Left renal cortex interstitium (tissue), 4 donors: ENCODE measurements around the gene OR4L1. TPM values are rescaled to one million over a fixed set of nuclear protein-coding genes. Genes with fewer than 3 reads are reported as not detected.
"Not testable (repeated sequence)": the region's sequence is repeated elsewhere in the genome, so short reads cannot be mapped to it uniquely, and the experiment has no call there.

Source experiments
- DNase-seq, 4 donors: peaks; one replicate each; pipeline ENCODE4 v3.0.0-alpha.2; 2013; ENCODE audit warnings: low read depth in 4 of 4, low spot score in 2 of 4, missing footprints in 1 of 4
- polyA plus RNA-seq, 4 donors: library from polyadenylated mRNA; unstranded; fragments of 120-200 nt; gene quantifications; one replicate each; pipeline ENCODE4 v1.2.1, GENCODE V29; 2013; ENCODE audit not compliant: insufficient read length in 4 of 4

Gene OR4L1
- polyA plus RNA-seq = not detected

- DNase-seq = no peak
Observed at GRCh38 chr14:20059745-20060144, at the start of gene OR4L1. TSS of gene OR4L1 (plus strand) at chr14:20060045. CDS start at chr14:20060045, 0 bp downstream.

DNA sequence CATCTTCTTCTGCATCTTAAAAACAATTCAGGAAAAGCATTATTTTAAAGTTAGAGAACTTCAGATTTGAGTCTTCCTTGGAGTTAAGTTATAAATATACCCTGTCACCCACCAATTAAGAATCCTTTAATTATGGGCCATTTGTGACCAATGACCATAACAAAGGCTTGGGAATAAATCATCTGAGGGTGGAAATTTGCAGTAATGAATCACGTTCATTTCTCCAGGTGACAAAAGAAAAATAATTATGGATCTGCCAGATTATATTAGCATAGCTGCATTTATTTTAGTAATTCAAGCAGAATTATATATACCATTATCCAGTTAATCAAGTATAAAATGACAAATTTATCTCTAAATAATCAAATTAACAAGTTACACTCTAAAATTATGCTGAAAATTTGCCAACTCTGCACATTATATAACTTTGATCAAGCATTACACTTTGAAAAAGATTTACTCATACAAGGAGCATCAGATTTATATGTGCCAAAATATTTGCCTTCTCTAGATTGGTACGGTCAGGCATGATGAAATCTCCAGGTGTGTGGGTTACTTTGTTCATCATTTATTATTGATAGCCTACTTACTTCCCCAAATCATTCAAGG, 40.5 kb upstream of the OR4L1 start, which contains the start of gene OR4K14:
Gene OR4K14, minus strand, starts transcription at position 51 of the 609 bp plus-strand sequence. CDS start 4,114 bp downstream, outside the sequence.
- no peak for DNase-seq

DNA sequence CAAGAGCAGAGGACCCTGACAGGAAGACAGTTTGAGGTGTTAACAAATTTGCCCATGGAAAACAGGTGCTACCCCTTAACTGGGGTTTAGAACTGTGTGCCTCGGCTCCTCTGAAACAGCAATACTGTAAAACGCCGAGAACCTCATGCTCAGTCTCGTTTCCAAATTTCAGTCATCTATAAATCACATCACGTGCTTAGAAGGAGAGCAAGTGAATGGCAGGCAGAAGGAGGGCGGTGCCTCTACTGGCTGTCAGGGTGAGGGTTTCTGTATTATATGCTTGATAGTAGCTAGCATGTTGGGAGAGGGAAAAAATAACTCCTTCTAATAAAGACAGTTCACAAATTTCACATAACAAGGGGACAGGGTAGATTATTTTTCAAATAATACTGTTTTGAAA, 28.8 kb upstream of the OR4L1 start:
- no peak for DNase-seq

GRCh38 chr14:20035449-20035848, 24.4 kb upstream of the OR4L1 start:
- DNase-seq = no peak

- no peak for DNase-seq
Observed at GRCh38 chr14:20035938-20036337, 23.9 kb upstream of the OR4L1 start, which contains the start of gene OR4K13. TSS of gene OR4K13 (minus strand) at chr14:20036038. CDS start at chr14:20034758, 1,280 bp downstream.

DNA sequence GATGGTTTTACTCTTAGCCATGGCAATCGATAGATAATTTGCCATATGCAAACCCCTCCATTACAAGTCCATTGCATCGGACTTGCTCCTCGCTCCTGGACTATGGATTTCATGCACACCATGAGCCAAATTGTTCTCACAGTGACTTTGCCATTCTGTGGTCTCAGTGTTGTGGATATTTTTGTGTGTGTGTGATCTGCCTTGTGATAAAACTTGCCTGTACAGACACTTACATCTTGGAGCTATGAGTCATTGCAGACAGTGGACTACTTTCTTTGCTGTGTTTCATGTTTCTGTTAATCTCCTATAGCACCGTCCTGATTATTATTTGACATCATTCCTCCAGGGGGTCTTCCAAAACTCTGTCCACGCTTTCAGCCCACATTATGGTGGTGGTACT, 15.6 kb upstream of the OR4L1 start:
- DNase-seq = no peak

DNA sequence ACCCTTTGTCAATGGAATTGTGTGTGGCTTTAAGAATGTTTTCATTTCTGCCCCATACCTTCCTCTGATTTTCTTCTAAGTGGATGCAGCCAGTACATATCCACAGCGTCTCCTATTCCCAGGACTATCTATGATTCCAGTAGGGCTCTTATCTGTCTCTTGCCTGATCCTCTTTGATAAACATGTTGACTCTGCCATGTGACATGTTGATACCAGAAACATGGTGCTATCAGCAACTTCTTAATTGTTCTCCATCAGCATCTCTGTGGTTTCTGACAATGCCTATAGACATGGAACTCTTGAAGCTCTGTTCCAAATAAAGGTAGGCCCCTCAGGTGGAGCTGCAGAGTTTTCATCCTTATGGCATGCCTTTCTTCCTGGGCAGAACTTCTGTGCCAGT, 11.6 kb upstream of the OR4L1 start:
- no peak for DNase-seq

DNA sequence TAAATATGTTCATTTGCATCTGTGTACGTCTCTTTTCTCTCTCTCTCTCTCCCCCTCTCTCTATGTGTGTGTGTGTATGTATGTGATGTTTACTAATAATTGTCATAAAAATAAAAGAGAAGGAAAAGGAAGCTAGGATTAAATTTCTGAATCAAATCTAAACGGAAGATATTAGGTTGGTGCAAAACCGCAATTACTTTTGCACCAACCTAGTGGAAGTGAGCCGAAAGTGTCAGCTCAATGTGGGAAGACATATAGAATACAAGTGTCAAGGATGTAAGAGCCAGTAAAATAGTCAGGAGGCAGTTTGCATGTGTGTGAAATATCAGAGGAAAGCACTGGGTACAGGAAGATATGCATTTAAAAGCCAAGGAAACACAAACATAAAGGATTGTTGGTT, 32.2 kb downstream of the OR4L1 start:
- DNase-seq = no peak

DNA sequence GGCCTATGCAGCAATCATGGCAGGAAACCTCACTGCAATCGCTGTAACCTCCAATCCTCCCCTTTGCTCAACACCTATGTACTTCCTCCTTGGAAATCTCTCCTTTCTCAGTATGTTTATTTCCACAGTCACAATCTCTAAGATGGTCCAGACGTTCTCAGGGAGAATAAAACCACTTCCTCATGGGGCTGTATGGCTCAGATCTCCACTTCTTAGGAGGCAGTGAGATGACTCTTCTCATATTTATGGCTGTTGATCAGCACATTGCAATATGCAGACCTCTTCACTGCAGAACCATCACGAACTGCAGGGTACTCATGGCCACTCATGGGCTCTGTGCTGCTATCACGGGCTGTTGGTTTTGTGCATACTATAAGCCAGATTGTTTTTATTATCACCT, 33.6 kb downstream of the OR4L1 start:
- DNase-seq = no peak

DNA sequence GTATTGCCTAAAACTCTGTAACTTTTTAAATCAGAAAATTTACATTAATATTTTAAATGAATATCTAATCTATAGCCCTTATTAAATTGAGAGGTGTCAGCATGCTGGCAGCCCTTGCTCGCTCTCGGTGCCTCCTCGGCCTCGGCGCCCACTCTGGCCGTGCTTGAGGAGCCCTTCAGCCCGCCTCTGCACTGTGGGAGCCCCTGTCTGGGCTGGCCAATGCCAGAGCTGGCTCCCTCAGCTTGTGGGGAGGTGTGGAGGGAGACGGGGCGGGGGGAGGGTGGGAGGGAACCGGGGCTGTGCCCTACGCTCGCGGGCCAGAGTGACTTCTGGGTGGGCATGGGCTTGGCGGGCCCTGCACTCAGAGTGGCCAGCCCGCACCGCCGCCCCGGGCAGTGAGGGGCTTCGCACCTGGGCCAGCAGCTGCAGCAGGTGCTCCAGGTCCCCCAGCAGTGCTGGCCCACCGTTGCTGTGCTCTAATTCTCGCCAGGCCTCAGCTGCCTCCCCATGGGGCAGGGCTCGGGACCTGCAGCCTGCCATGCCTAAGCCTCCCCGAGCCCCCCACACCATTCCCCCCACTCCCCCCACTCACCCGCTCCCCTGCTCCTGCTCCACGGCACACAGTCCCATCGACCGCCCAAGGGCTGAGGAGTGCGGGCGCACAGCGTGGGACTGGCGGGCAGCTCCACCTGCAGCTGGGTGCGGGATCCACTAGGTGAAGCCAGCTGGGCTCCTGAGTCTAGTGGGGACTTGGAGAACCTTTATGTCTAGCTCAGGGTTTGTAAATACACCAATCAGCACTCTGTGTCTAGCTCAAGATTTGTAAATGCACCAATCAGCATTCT, 39.3 kb downstream of the OR4L1 start:
- not testable (repeated sequence) for DNase-seq

GRCh38 chr14:20110438-20110837, 50.6 kb downstream of the OR4L1 start, which contains the start of gene OR4K17:
TSS of gene OR4K17 (plus strand) at chr14:20110739. CDS start at chr14:20117500, 6,761 bp downstream.
- DNase-seq = no peak

Other genes starting within 250 kb of the OR4L1 start
- gene OR4K2, start 184.9 kb upstream of the OR4L1 start, polyA plus RNA-seq = not detected
- not detected for gene OR4K5, start 139.4 kb upstream of the OR4L1 start, polyA plus RNA-seq
- not detected for gene OR4K1, start 129.1 kb upstream of the OR4L1 start, polyA plus RNA-seq
- gene OR4K15, start 84.5 kb upstream of the OR4L1 start, polyA plus RNA-seq = not detected
- gene OR4Q2, start 57.9 kb upstream of the OR4L1 start, polyA plus RNA-seq = not detected
- gene OR4K14, start 40.7 kb upstream of the OR4L1 start, polyA plus RNA-seq = not detected
- not detected for gene OR4K13, start 24.0 kb upstream of the OR4L1 start, polyA plus RNA-seq
- gene OR4K17, start 50.7 kb downstream of the OR4L1 start, polyA plus RNA-seq = under 1 TPM in 3 of 4 donors, not detected in 1; 0.03 to 0.05 (median 0.05) TPM
- gene OR4N5, start 78.8 kb downstream of the OR4L1 start, polyA plus RNA-seq = not detected
- under 1 TPM in 1 of 4 donors, not detected in 3; 0.05 TPM for gene OR11G2, start 130.9 kb downstream of the OR4L1 start, polyA plus RNA-seq
- gene OR11H6, start 163.7 kb downstream of the OR4L1 start, polyA plus RNA-seq = not detected
- gene OR11H7, start 168.9 kb downstream of the OR4L1 start, polyA plus RNA-seq = under 1 TPM; 0.32 to 0.69 (median 0.54) TPM
- gene OR11H4, start 179.2 kb downstream of the OR4L1 start, polyA plus RNA-seq = under 1 TPM in 1 of 4 donors, not detected in 3; 0.14 TPM
- gene TTC5, start 245.9 kb downstream of the OR4L1 start, polyA plus RNA-seq = 10 to 100 TPM; 26.3 to 32.4 (median 28.9) TPM